ENCODE measurements around the gene ID3. TPM values are rescaled to one million over a fixed set of nuclear protein-coding genes. Genes with fewer than 3 reads are reported as not detected.
A peak's percentile ranks its signal among the peaks of the same experiment; 100 is the strongest.

ID3 gene
- total RNA-seq, 1 donor from 2014 or later, result 120 TPM

GRCh38 chr1:23527900-23528249 lies 31.4 kb downstream of the ID3 start:
- Histone ChIP-seq H3K4me3 (ENCODE audit: low read length in 3 of 3) (peak overlapping the region in 1 of 3 donors; percentile 48), H3K27me3 (ENCODE audit: control insufficient read depth in 3 of 3, insufficient read depth in 3 of 3, low read length in 3 of 3) (peaks cover 0 to 14% (median 6%) of the 10 kb centered on the region in 3 donors), H3K9me3 (ENCODE audit: control insufficient read depth in 3 of 3, low read length in 3 of 3) (no peaks in the 10 kb centered on the region), H3K27ac (ENCODE audit: low read depth, low read length) (no peak overlapping the region), H3K9ac (ENCODE audit: low read depth in 1 of 3, low read length in 3 of 3) (peak overlapping the region in 2 of 3 donors; percentile 50 to 65), H3K4me1 (ENCODE audit: control insufficient read depth in 3 of 3, insufficient read depth in 3 of 3, low read length in 3 of 3) (peaks cover 30 to 58% (median 32%) of the 10 kb centered on the region in 3 donors), H3K36me3 (ENCODE audit: control insufficient read depth in 3 of 3, insufficient read depth in 3 of 3, low read length in 3 of 3) (no peaks in the 10 kb centered on the region)

DNA sequence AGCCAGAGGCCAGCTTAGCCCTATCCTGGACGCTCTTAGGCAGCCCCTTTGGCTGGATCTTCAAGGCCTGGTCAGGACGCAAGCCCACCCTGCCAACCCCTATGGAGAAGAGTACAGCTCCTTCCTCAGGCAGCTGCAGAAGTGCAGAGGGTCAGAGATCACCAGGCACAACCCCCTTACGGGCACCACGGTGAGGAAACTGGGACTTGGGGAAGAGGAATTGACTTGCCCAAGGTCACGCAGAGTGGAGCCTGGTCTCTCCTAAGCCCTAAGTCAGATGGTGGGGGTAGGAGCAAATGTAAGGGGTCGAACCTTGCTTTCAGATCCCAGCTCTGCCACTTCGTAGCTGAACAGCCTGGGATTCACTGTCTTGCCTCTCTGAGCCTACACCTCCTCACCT lies 31.9 kb downstream of the ID3 start:
- Histone ChIP-seq H3K27ac (ENCODE audit: low read depth, low read length) (no peak overlapping the region), H3K9ac (ENCODE audit: low read depth in 1 of 3, low read length in 3 of 3) (no peak overlapping the region), H3K27me3 (ENCODE audit: control insufficient read depth in 3 of 3, insufficient read depth in 3 of 3, low read length in 3 of 3) (peaks cover 0 to 14% (median 6%) of the 10 kb centered on the region in 3 donors), H3K36me3 (ENCODE audit: control insufficient read depth in 3 of 3, insufficient read depth in 3 of 3, low read length in 3 of 3) (no peaks in the 10 kb centered on the region), H3K9me3 (ENCODE audit: control insufficient read depth in 3 of 3, low read length in 3 of 3) (no peaks in the 10 kb centered on the region), H3K4me3 (ENCODE audit: low read length in 3 of 3) (no peak overlapping the region), H3K4me1 (ENCODE audit: control insufficient read depth in 3 of 3, insufficient read depth in 3 of 3, low read length in 3 of 3) (peaks cover 30 to 58% (median 32%) of the 10 kb centered on the region in 3 donors)

- Histone ChIP-seq H3K9ac (ENCODE audit: low read depth in 1 of 3, low read length in 3 of 3) (no peak overlapping the region), H3K4me3 (ENCODE audit: low read length in 3 of 3) (no peak overlapping the region), H3K27me3 (ENCODE audit: control insufficient read depth in 3 of 3, insufficient read depth in 3 of 3, low read length in 3 of 3) (peaks cover 0 to 14% (median 6%) of the 10 kb centered on the region in 3 donors), H3K36me3 (ENCODE audit: control insufficient read depth in 3 of 3, insufficient read depth in 3 of 3, low read length in 3 of 3) (no peaks in the 10 kb centered on the region), H3K4me1 (ENCODE audit: control insufficient read depth in 3 of 3, insufficient read depth in 3 of 3, low read length in 3 of 3) (peaks cover 26 to 54% (median 27%) of the 10 kb centered on the region in 3 donors), H3K27ac (ENCODE audit: low read depth, low read length) (no peak overlapping the region), H3K9me3 (ENCODE audit: control insufficient read depth in 3 of 3, low read length in 3 of 3) (no peaks in the 10 kb centered on the region)
Observed at GRCh38 chr1:23526329-23527041, 32.8 kb downstream of the ID3 start.

DNA sequence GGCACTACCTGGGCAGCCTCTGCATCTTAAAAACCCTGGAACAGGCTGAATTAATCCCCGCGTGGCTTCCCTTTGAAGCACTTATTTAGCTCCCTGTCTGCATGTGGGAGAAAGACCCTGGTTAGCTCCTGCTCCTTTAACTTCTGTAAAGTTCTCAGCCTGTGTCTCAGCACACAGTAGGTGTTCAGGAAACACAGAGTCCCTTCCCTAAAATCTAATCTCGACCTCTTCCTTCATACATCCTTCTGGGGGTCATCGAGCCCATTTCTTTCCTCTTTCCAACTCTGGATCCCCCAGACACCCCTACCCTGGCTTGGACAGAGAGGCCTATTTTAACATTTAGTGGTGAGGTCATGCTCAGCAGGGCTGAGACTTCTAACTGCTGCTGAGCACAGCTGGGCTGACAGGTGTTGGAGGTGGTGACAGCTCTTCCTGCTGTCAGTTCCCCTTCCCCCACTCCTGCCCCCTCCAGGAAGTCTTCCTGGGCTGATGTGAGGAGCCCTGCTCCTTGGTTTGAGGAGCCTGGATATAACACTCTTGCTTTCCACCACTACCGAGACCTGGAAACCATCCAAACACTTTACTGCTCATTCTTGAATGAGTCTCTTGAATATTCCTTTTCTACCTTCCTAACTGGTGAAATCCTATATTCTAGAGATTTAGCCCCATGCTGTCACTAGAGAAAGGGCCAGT lies 33.6 kb downstream of the ID3 start:
- Histone ChIP-seq H3K4me1 (ENCODE audit: control insufficient read depth in 3 of 3, insufficient read depth in 3 of 3, low read length in 3 of 3) (peaks cover 20 to 48% (median 22%) of the 10 kb centered on the region in 3 donors), H3K4me3 (ENCODE audit: low read length in 3 of 3) (no peak overlapping the region), H3K36me3 (ENCODE audit: control insufficient read depth in 3 of 3, insufficient read depth in 3 of 3, low read length in 3 of 3) (no peaks in the 10 kb centered on the region), H3K9me3 (ENCODE audit: control insufficient read depth in 3 of 3, low read length in 3 of 3) (no peaks in the 10 kb centered on the region), H3K9ac (ENCODE audit: low read depth in 1 of 3, low read length in 3 of 3) (peak overlapping the region in 1 of 3 donors; percentile 14), H3K27me3 (ENCODE audit: control insufficient read depth in 3 of 3, insufficient read depth in 3 of 3, low read length in 3 of 3) (peaks cover 0 to 14% (median 6%) of the 10 kb centered on the region in 3 donors), H3K27ac (ENCODE audit: low read depth, low read length) (no peak overlapping the region)

- Histone ChIP-seq H3K27me3 (ENCODE audit: control insufficient read depth in 3 of 3, insufficient read depth in 3 of 3, low read length in 3 of 3) (peaks cover 0 to 6% (median 2%) of the 10 kb centered on the region in 3 donors), H3K9me3 (ENCODE audit: control insufficient read depth in 3 of 3, low read length in 3 of 3) (no peaks in the 10 kb centered on the region), H3K27ac (ENCODE audit: low read depth, low read length) (no peak overlapping the region), H3K4me3 (ENCODE audit: low read length in 3 of 3) (no peak overlapping the region), H3K9ac (ENCODE audit: low read depth in 1 of 3, low read length in 3 of 3) (peak overlapping the region in 1 of 3 donors; percentile 14), H3K36me3 (ENCODE audit: control insufficient read depth in 3 of 3, insufficient read depth in 3 of 3, low read length in 3 of 3) (no peaks in the 10 kb centered on the region), H3K4me1 (ENCODE audit: control insufficient read depth in 3 of 3, insufficient read depth in 3 of 3, low read length in 3 of 3) (peaks cover 15 to 39% (median 16%) of the 10 kb centered on the region in 3 donors)
Observed at GRCh38 chr1:23524716-23525401, 34.4 kb downstream of the ID3 start.

- H3K4me1 ChIP-seq (ENCODE audit: control insufficient read depth in 3 of 3, insufficient read depth in 3 of 3, low read length in 3 of 3), result peaks cover 15 to 32% (median 16%) of the 10 kb centered on the region in 3 donors
- H3K27me3 ChIP-seq (ENCODE audit: control insufficient read depth in 3 of 3, insufficient read depth in 3 of 3, low read length in 3 of 3), result no peaks in the 10 kb centered on the region
- no peaks in the 10 kb centered on the region for H3K36me3 ChIP-seq (ENCODE audit: control insufficient read depth in 3 of 3, insufficient read depth in 3 of 3, low read length in 3 of 3)
- no peak overlapping the region for H3K27ac ChIP-seq (ENCODE audit: low read depth, low read length)
- no peak overlapping the region for H3K9ac ChIP-seq (ENCODE audit: low read depth in 1 of 3, low read length in 3 of 3)
- H3K9me3 ChIP-seq (ENCODE audit: control insufficient read depth in 3 of 3, low read length in 3 of 3), result no peaks in the 10 kb centered on the region
- H3K4me3 ChIP-seq (ENCODE audit: low read length in 3 of 3), result no peak overlapping the region
Observed at GRCh38 chr1:23524163-23524562, 35.1 kb downstream of the ID3 start.

DNA sequence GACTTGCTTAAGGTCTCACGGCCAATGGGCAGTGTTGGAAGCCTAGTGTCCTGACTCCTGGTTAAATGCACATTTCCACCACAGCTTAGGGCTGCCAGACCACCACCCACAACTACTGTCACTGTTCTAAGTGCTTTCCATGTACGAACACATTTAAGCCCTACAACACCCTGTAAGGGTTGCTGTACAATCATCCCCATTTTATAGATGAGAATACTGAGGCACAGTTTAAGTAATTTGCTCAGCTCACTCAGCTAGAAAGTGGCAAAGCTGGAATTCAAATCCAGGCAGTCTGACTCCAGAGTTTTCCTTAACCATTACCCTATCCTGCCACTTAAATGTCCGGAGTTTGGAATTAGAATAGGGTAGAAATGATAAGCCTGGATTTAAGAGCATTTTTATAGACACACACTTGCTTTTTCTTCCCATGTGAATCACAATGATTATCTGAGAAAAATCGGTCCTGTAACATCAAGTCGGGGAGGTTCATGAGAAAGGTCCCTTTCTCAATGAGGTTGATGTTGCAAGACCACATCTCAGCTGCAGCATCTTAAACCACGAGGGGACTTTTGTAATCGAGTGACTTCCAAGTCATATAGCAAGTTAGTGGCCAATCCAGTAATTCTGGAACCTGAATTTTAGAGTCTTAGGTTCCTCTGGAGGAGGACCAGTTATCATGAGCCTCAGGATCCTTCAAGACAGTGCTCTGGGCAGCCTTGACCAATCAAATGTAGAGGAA lies 36.9 kb downstream of the ID3 start:
- Histone ChIP-seq H3K9ac (ENCODE audit: low read depth in 1 of 3, low read length in 3 of 3) (no peak overlapping the region), H3K27ac (ENCODE audit: low read depth, low read length) (no peak overlapping the region), H3K27me3 (ENCODE audit: control insufficient read depth in 3 of 3, insufficient read depth in 3 of 3, low read length in 3 of 3) (no peaks in the 10 kb centered on the region), H3K4me1 (ENCODE audit: control insufficient read depth in 3 of 3, insufficient read depth in 3 of 3, low read length in 3 of 3) (peaks cover 0 to 15% (median 2%) of the 10 kb centered on the region in 3 donors), H3K36me3 (ENCODE audit: control insufficient read depth in 3 of 3, insufficient read depth in 3 of 3, low read length in 3 of 3) (no peaks in the 10 kb centered on the region), H3K9me3 (ENCODE audit: control insufficient read depth in 3 of 3, low read length in 3 of 3) (no peaks in the 10 kb centered on the region), H3K4me3 (ENCODE audit: low read length in 3 of 3) (no peak overlapping the region)

DNA sequence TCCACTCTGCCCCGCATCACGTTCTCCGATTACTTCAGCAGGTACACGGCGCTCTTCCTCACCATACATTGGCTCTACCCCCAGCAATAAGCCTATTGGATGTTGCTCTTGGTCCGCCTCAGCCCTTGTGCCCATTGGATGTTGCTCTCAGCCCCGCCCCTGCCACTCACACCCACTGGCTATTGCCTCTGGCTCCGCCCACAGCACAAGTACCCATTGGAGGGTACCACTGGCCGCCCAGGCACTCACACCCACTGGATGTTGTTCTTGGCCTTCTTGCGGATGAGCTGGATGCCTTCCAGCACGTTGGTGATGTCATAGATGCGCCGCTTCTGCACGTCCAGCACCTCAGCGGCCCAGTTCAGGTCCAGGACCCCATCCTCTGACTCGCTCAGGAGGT lies 37.7 kb downstream of the ID3 start:
- Histone ChIP-seq H3K4me1 (ENCODE audit: control insufficient read depth in 3 of 3, insufficient read depth in 3 of 3, low read length in 3 of 3) (peaks cover 0 to 8% (median 0%) of the 10 kb centered on the region in 3 donors), H3K27ac (ENCODE audit: low read depth, low read length) (no peak overlapping the region), H3K9me3 (ENCODE audit: control insufficient read depth in 3 of 3, low read length in 3 of 3) (no peaks in the 10 kb centered on the region), H3K36me3 (ENCODE audit: control insufficient read depth in 3 of 3, insufficient read depth in 3 of 3, low read length in 3 of 3) (no peaks in the 10 kb centered on the region), H3K27me3 (ENCODE audit: control insufficient read depth in 3 of 3, insufficient read depth in 3 of 3, low read length in 3 of 3) (no peaks in the 10 kb centered on the region), H3K9ac (ENCODE audit: low read depth in 1 of 3, low read length in 3 of 3) (no peak overlapping the region), H3K4me3 (ENCODE audit: low read length in 3 of 3) (no peak overlapping the region)

DNA sequence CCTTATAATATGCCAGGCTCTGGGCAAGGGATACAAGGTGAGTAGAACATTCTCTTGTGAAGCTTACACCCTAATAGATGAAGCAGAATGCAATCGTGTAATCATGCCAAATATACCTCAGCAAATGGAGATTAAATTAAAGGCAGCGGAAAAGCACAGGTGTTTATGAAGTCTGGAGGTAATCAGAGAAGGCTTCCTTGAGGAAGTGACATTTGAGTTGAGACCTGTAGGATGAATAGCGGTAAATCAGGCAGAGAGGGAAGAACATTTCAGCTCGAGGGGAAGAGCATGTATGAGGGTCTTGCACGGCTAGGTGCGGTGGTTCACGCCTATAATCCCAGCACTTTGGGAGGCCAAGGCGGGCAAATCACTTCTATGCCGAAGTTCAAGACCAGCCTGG lies 41.7 kb downstream of the ID3 start:
- H3K4me3 ChIP-seq (ENCODE audit: low read length in 3 of 3), result no peak overlapping the region
- no peak overlapping the region for H3K27ac ChIP-seq (ENCODE audit: low read depth, low read length)
- no peaks in the 10 kb centered on the region for H3K36me3 ChIP-seq (ENCODE audit: control insufficient read depth in 3 of 3, insufficient read depth in 3 of 3, low read length in 3 of 3)
- H3K27me3 ChIP-seq (ENCODE audit: control insufficient read depth in 3 of 3, insufficient read depth in 3 of 3, low read length in 3 of 3), result no peaks in the 10 kb centered on the region
- no peak overlapping the region for H3K9ac ChIP-seq (ENCODE audit: low read depth in 1 of 3, low read length in 3 of 3)
- H3K9me3 ChIP-seq (ENCODE audit: control insufficient read depth in 3 of 3, low read length in 3 of 3), result no peaks in the 10 kb centered on the region
- H3K4me1 ChIP-seq (ENCODE audit: control insufficient read depth in 3 of 3, insufficient read depth in 3 of 3, low read length in 3 of 3), result no peaks in the 10 kb centered on the region
